GM18505 (cell line): ENCODE results near the gene LIPF.
"Not testable (repeated sequence)": the region's sequence is repeated elsewhere in the genome, so short reads cannot be mapped to it uniquely, and the experiment has no call there.

Experiments
- ATAC-seq: cut with Tn5 transposase; IDR thresholded peaks from one replicate; pipeline ENCODE4 v1.9.1; 2021; ENCODE audit not compliant: unreplicated experiment
- POLR2A ChIP-seq: IDR thresholded peaks from 4 replicates; pipeline ENCODE4 v1.6.1; 2011; ENCODE audit warnings: borderline replicate concordance; ENCODE audit not compliant: insufficient read depth, insufficient read length; ENCODE audit errors: extremely low read depth

The LIPF gene

GRCh38 chr10:88659725-88660597 is 4.3 kb upstream of the LIPF start:
- ATAC-seq, result no peak
- no peak for TF ChIP-seq POLR2A

- no peak for ATAC-seq
- TF ChIP-seq POLR2A, result no peak
Measured at GRCh38 chr10:88660598-88660884, 3.7 kb upstream of the LIPF start.

- TF ChIP-seq POLR2A, result no peak
Measured at GRCh38 chr10:88661018-88661417, 3.2 kb upstream of the LIPF start.

GRCh38 chr10:88661577-88661976 is 2.7 kb upstream of the LIPF start:
- ATAC-seq, result no peak
- TF ChIP-seq POLR2A, result no peak

More at GRCh38 chr10:88661018-88661417, 3.2 kb upstream of the LIPF start:
- ATAC-seq, result no peak

GRCh38 chr10:88663153-88663552 is 1.1 kb upstream of the LIPF start:
- not testable (repeated sequence) for ATAC-seq

- ATAC-seq, result no peak
- no peak for TF ChIP-seq POLR2A
Measured at GRCh38 chr10:88668465-88668864, 4.2 kb downstream of the LIPF start.

GRCh38 chr10:88670497-88670896 is 6.3 kb downstream of the LIPF start:
- no peak for ATAC-seq
- TF ChIP-seq POLR2A, result no peak

- no peak for ATAC-seq
- no peak for TF ChIP-seq POLR2A
Measured at GRCh38 chr10:88672041-88672440, 7.8 kb downstream of the LIPF start.

GRCh38 chr10:88676283-88677060 is 12.2 kb downstream of the LIPF start:
- TF ChIP-seq POLR2A, result no peak
- no peak for ATAC-seq

GRCh38 chr10:88680958-88681357 is 16.7 kb downstream of the LIPF start:
- no peak for TF ChIP-seq POLR2A
- no peak for ATAC-seq

GRCh38 chr10:88682491-88682890 is 18.2 kb downstream of the LIPF start:
- ATAC-seq, result no peak
- no peak for TF ChIP-seq POLR2A

GRCh38 chr10:88687853-88688467 is 23.7 kb downstream of the LIPF start:
- TF ChIP-seq POLR2A, result no peak

GRCh38 chr10:88689366-88689765 is 25.1 kb downstream of the LIPF start:
- no peak for TF ChIP-seq POLR2A
- ATAC-seq, result no peak

More at GRCh38 chr10:88687853-88688467, 23.7 kb downstream of the LIPF start:
- ATAC-seq, result no peak
